HEK293T (cell line): Measurements from ENCODE around the gene NMS.

Source experiments
- ARNT ChIP-seq: fragments of 450-650 bp; IDR thresholded peaks from 2 replicates; pipeline ENCODE4 v1.6.1; 2017; ENCODE audit warnings: mild to moderate bottlenecking
- CTBP1 ChIP-seq: fragments of 450-650 bp; IDR thresholded peaks from 2 replicates; pipeline ENCODE4 v1.6.1; 2016; ENCODE audit warnings: borderline replicate concordance
- FOXM1 ChIP-seq: fragments of 450-650 bp; IDR thresholded peaks from 2 replicates; pipeline ENCODE4 v1.6.1; 2017; ENCODE audit warnings: mild to moderate bottlenecking, borderline replicate concordance
- L3MBTL2 ChIP-seq: fragments of 450-650 bp; conservative IDR thresholded peaks from 2 replicates; pipeline ENCODE4 v1.6.1; 2016; ENCODE audit warnings: mild to moderate bottlenecking
- TF ChIP-seq, protein P1 (sequence below): fragments of 450-650 bp; IDR thresholded peaks from 2 replicates; pipeline ENCODE4 v1.6.1; 2016

DNA sequence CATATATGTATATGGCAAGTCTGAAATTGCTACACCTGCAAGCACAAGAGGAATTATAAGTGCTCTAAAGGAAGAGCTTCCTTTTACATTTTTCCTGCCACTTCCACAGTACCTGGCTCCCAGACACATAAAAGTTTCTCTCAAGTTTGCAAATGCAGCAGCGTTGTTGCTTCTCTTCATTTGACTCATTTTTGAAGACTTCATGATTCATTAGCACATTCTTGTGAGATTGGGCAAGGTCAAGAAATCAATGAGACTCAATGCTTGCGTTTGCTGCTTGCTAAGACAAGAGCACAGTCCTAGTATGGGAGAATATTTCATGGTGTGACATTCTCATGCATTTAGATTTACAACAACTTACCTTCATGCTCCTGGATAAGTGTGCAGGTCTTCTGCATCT lies 49.9 kb downstream of the NMS start:
- TF ChIP-seq L3MBTL2 (no peak), CTBP1 (no peak), ARNT (no peak), FOXM1 (no peak)
- TF ChIP-seq, protein P1, sequence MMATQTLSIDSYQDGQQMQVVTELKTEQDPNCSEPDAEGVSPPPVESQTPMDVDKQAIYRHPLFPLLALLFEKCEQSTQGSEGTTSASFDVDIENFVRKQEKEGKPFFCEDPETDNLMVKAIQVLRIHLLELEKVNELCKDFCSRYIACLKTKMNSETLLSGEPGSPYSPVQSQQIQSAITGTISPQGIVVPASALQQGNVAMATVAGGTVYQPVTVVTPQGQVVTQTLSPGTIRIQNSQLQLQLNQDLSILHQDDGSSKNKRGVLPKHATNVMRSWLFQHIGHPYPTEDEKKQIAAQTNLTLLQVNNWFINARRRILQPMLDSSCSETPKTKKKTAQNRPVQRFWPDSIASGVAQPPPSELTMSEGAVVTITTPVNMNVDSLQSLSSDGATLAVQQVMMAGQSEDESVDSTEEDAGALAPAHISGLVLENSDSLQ = no peak
